Measurements from ENCODE around the gene EDEM2.

- no peak for TF ChIP-seq POLR2A (IDR thresholded peaks at IDR 0.05)
- TF ChIP-seq, protein P1, sequence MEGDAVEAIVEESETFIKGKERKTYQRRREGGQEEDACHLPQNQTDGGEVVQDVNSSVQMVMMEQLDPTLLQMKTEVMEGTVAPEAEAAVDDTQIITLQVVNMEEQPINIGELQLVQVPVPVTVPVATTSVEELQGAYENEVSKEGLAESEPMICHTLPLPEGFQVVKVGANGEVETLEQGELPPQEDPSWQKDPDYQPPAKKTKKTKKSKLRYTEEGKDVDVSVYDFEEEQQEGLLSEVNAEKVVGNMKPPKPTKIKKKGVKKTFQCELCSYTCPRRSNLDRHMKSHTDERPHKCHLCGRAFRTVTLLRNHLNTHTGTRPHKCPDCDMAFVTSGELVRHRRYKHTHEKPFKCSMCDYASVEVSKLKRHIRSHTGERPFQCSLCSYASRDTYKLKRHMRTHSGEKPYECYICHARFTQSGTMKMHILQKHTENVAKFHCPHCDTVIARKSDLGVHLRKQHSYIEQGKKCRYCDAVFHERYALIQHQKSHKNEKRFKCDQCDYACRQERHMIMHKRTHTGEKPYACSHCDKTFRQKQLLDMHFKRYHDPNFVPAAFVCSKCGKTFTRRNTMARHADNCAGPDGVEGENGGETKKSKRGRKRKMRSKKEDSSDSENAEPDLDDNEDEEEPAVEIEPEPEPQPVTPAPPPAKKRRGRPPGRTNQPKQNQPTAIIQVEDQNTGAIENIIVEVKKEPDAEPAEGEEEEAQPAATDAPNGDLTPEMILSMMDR (IDR thresholded peaks at IDR 0.05): no peak
These were observed 29.5 kb downstream of the EDEM2 start for GRCh38 chr20:35117629-35118028.

Data from heart left ventricle (tissue), 13 donors.